CD4-positive, CD25-positive, alpha-beta regulatory T cell (primary cell): ENCODE measurements around the gene PREX1. TPM values are rescaled to one million over a fixed set of nuclear protein-coding genes. Genes with fewer than 3 reads are reported as not detected.
"Not testable (repeated sequence)": the region's sequence is repeated elsewhere in the genome, so short reads cannot be mapped to it uniquely, and the experiment has no call there.

ENCODE experiments used
- ATAC-seq, 2 donors: fragments of 150-1000 bp; cut with Tn5 transposase; one replicate each; pipeline ENCODE4 v1.10.0; 2021; ENCODE audit warnings: low read depth in 2 of 2, moderate number of reproducible peaks in 2 of 2, moderate library complexity in 1 of 2
- DNase-seq, 3 donors: peaks; one replicate each; pipeline versions ENCODE4 v3.0.0 to v3.0.0-alpha.2; 2012 to 2022; ENCODE audit warnings: mixed read lengths in 1 of 3
- H3K27ac ChIP-seq: one replicate; pipeline ENCODE4 v1.7.0; 2013; ENCODE audit warnings: mild to moderate bottlenecking, low read length; ENCODE audit not compliant: insufficient read depth, poor library complexity, severe bottlenecking
- H3K27me3 ChIP-seq: one replicate; pipeline ENCODE4 v1.7.0; 2013; ENCODE audit warnings: low read length; ENCODE audit not compliant: control insufficient read depth, insufficient read depth
- H3K36me3 ChIP-seq: one replicate; pipeline ENCODE4 v1.7.0; 2013; ENCODE audit warnings: mild to moderate bottlenecking, low read length, moderate library complexity; ENCODE audit not compliant: control insufficient read depth, insufficient read depth
- H3K4me1 ChIP-seq: 2 replicates; pipeline ENCODE4 v1.7.0; 2013; ENCODE audit warnings: mild to moderate bottlenecking, low read length; ENCODE audit not compliant: insufficient read depth, control insufficient read depth, poor library complexity, severe bottlenecking
- H3K4me3 ChIP-seq: one replicate; pipeline ENCODE4 v1.7.0; 2013; ENCODE audit warnings: low read depth, mild to moderate bottlenecking, low read length, moderate library complexity
- H3K9me3 ChIP-seq, 2 experiments: 1 replicate in 1 of 2; 2 replicates in 1 of 2; pipeline ENCODE4 v1.7.0; 2013; ENCODE audit warnings: low read length in 2 of 2, mild to moderate bottlenecking in 1 of 2, moderate library complexity in 1 of 2; ENCODE audit not compliant: control insufficient read depth in 2 of 2
- H3K27ac Mint-ChIP-seq, 3 donors: one replicate each; pipeline ENCODE4 v1.8.0; 2020 to 2022; ENCODE audit warnings: mild to moderate bottlenecking in 3 of 3, mixed read lengths in 3 of 3, moderate library complexity in 2 of 3
- H3K27me3 Mint-ChIP-seq: one replicate; pipeline ENCODE4 v1.8.0; 2022; ENCODE audit warnings: mild to moderate bottlenecking, mixed read lengths
- H3K36me3 Mint-ChIP-seq: one replicate; pipeline ENCODE4 v1.8.0; 2020; ENCODE audit warnings: mixed read lengths
- H3K4me1 Mint-ChIP-seq, 4 donors: one replicate each; pipeline ENCODE4 v1.8.0; 2020 to 2022; ENCODE audit warnings: mixed read lengths in 4 of 4, mild to moderate bottlenecking in 1 of 4
- H3K4me3 Mint-ChIP-seq, 4 donors: one replicate each; pipeline ENCODE4 v1.8.0; 2020 to 2022; ENCODE audit warnings: mild to moderate bottlenecking in 4 of 4, mixed read lengths in 4 of 4, moderate library complexity in 3 of 4
- H3K9me3 Mint-ChIP-seq, 7 donors: one replicate each; pipeline ENCODE4 v1.8.0; 2020 to 2022; ENCODE audit warnings: mixed read lengths in 7 of 7, mild to moderate bottlenecking in 3 of 7, moderate library complexity in 2 of 7
- polyA plus RNA-seq, 4 donors: library from polyadenylated mRNA; unstranded; fragments of 300-500 nt; fragmentation: Illumina TruSeq; gene quantifications; one replicate each; pipeline ENCODE4 v1.2.3, GENCODE V29; 2021
- total RNA-seq: library from RNA; stranded (reverse); gene quantifications from one replicate; pipeline ENCODE4 v1.2.3, GENCODE V29; 2022

The PREX1 gene
- total and polyA plus RNA-seq, 5 donors from 2014 or later, result 40.8 to 264 (median 57.0) TPM

DNA sequence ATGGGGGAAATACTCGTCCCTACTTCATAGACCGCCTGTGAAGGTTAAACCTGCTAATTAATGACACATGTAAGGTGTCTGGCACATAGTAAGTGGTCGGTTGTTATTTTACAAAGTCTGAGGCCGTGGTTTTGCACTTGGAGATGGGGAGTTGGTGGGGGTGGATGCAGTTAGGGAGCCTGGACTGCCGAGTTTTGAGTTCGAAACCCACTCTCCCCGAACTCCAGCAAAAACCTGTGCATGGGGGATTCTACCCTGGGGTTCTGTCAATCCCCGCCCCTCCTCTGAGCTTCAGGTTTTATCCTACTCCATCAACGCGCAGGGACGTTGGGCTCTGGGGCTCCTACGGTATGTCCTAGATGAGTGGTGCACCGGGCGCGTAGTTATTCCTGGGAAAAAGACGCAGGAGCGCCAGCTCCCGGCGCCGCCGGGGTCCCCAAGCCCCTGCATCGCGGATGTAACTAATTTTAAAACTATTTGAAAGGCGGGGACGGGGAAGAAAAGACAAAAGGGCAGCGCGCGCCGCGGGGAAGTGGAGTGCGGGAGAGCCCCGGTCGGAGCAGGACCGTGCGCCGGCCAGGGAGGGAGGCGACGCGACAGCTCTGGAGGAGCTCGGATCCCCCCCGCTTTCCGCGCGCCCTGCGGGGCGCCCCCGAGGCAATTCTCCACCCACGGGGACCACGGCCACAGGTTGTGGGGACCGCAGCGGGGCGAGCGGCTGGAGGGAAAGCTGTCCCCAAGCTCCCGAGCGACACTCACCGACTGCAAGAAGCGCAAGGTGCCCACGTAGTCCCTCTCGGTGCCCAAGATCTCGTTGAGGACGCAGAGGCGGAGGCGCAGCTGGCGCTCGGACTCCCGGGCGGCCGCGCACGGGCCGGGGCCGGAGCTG lies 672 bp downstream of the PREX1 start:
- Histone ChIP-seq H3K27ac (peak overlapping the region; percentile 82), H3K9me3 (no peaks in the 10 kb centered on the region), H3K36me3 (no peaks in the 10 kb centered on the region), H3K4me3 (peak overlapping the region; percentile 90), H3K4me1 (peaks cover 46% of the 10 kb centered on the region), H3K27me3 (no peaks in the 10 kb centered on the region)
- Mint-ChIP-seq H3K4me3 (peak overlapping the region in 2 of 4 donors; percentile 97 to 99), H3K27me3 (no peaks in the 10 kb centered on the region), H3K27ac (peak overlapping the region in 2 of 3 donors; percentile 91 to 93), H3K9me3 (no peaks in the 10 kb centered on the region), H3K4me1 (peaks cover 10 to 34% (median 21%) of the 10 kb centered on the region in 4 donors), H3K36me3 (no peaks in the 10 kb centered on the region)
- ATAC-seq, result peak; percentile 6 to 7
- peak; percentile 16 to 44 (median 40) for DNase-seq

DNA sequence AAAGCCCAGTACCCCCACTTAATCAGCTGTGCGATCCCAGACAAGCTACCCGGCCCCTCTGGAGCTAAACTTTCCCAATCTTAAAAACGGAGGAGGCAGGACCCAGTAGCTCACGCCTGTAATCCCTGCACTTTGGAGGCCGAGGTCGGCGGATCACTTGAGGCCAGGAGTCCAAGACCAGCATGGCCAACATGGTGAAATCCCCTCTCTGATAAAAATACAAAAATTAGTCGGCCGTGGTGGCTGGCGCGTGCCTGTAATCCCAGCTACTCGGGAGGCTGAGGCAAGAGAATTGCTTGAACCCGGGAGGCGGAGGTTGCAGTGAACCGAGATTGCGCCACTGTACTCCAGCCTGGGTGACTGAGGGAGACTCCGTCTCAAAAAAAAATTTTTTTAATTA lies 1.3 kb downstream of the PREX1 start:
- Histone ChIP-seq H3K4me3 (peak overlapping the region; percentile 90), H3K27ac (peak overlapping the region; percentile 82), H3K4me1 (peaks cover 52% of the 10 kb centered on the region)
- H3K36me3 ChIP-seq, H3K27me3 ChIP-seq, H3K9me3 ChIP-seq, ATAC-seq, H3K36me3 Mint-ChIP-seq, H3K27me3 Mint-ChIP-seq, H3K9me3 Mint-ChIP-seq, DNase-seq: not testable (repeated sequence)
- peak overlapping the region in 2 of 4 donors; percentile 97 to 99 for H3K4me3 Mint-ChIP-seq
- peaks cover 13 to 39% (median 25%) of the 10 kb centered on the region in 4 donors for H3K4me1 Mint-ChIP-seq
- peak overlapping the region in 2 of 3 donors; percentile 91 to 93 for H3K27ac Mint-ChIP-seq

- no peaks in the 10 kb centered on the region for H3K9me3 ChIP-seq
- Mint-ChIP-seq H3K4me3 (peak overlapping the region in 2 of 4 donors; percentile 97 to 99), H3K9me3 (no peaks in the 10 kb centered on the region), H3K4me1 (peaks cover 13 to 39% (median 27%) of the 10 kb centered on the region in 4 donors), H3K27me3 (no peaks in the 10 kb centered on the region), H3K36me3 (peaks cover 6% of the 10 kb centered on the region), H3K27ac (peak overlapping the region in 2 of 3 donors; percentile 91 to 93)
- no peaks in the 10 kb centered on the region for H3K36me3 ChIP-seq
- peak overlapping the region; percentile 90 for H3K4me3 ChIP-seq
- H3K4me1 ChIP-seq, result peaks cover 57% of the 10 kb centered on the region
- H3K27ac ChIP-seq, result peak overlapping the region; percentile 82
- DNase-seq (no peak), ATAC-seq (no peak)
- no peaks in the 10 kb centered on the region for H3K27me3 ChIP-seq
Measured at GRCh38 chr20:48826069-48826468, 1.7 kb downstream of the PREX1 start.

- H3K9me3 Mint-ChIP-seq, result no peaks in the 10 kb centered on the region
- Histone ChIP-seq H3K4me3 (peak overlapping the region; percentile 90), H3K9me3 (no peaks in the 10 kb centered on the region), H3K4me1 (peaks cover 62% of the 10 kb centered on the region), H3K27ac (peak overlapping the region; percentile 82), H3K27me3 (no peaks in the 10 kb centered on the region), H3K36me3 (no peaks in the 10 kb centered on the region)
- H3K4me1 Mint-ChIP-seq, result peaks cover 13 to 41% (median 27%) of the 10 kb centered on the region in 4 donors
- peak overlapping the region in 2 of 4 donors; percentile 97 to 99 for H3K4me3 Mint-ChIP-seq
- peaks cover 6% of the 10 kb centered on the region for H3K36me3 Mint-ChIP-seq
- peak overlapping the region in 2 of 3 donors; percentile 91 to 93 for H3K27ac Mint-ChIP-seq
- H3K27me3 Mint-ChIP-seq, result no peaks in the 10 kb centered on the region
- DNase-seq, result no peak
- no peak for ATAC-seq
Measured at GRCh38 chr20:48825566-48825920, 2.3 kb downstream of the PREX1 start.

- Histone ChIP-seq H3K27me3 (no peaks in the 10 kb centered on the region), H3K9me3 (no peaks in the 10 kb centered on the region), H3K27ac (peak overlapping the region; percentile 82), H3K36me3 (no peaks in the 10 kb centered on the region), H3K4me1 (peaks cover 67% of the 10 kb centered on the region), H3K4me3 (peak overlapping the region; percentile 90)
- Mint-ChIP-seq H3K36me3 (peaks cover 11% of the 10 kb centered on the region), H3K27ac (peak overlapping the region in 2 of 3 donors; percentile 96 to 97), H3K9me3 (no peaks in the 10 kb centered on the region), H3K4me1 (peaks cover 13 to 46% (median 30%) of the 10 kb centered on the region in 4 donors), H3K27me3 (no peaks in the 10 kb centered on the region), H3K4me3 (peak overlapping the region in 2 of 4 donors; percentile 97 to 99)
- DNase-seq (no peak), ATAC-seq (no peak)
Measured at GRCh38 chr20:48824830-48825565, 2.8 kb downstream of the PREX1 start.

- H3K4me3 ChIP-seq, result peak overlapping the region; percentile 90
- no peaks in the 10 kb centered on the region for H3K27me3 Mint-ChIP-seq
Measured at GRCh38 chr20:48823960-48824498, 3.8 kb downstream of the PREX1 start.

GRCh38 chr20:48823476-48823875 lies 4.3 kb downstream of the PREX1 start:
- Histone ChIP-seq H3K27me3 (no peaks in the 10 kb centered on the region), H3K27ac (peak overlapping the region; percentile 82), H3K9me3 (no peaks in the 10 kb centered on the region), H3K4me1 (peaks cover 82% of the 10 kb centered on the region), H3K4me3 (peak overlapping the region; percentile 90), H3K36me3 (peaks cover 2% of the 10 kb centered on the region)
- Mint-ChIP-seq H3K4me1 (peaks cover 5 to 54% (median 36%) of the 10 kb centered on the region in 4 donors), H3K27me3 (no peaks in the 10 kb centered on the region), H3K9me3 (no peaks in the 10 kb centered on the region), H3K36me3 (peaks cover 22% of the 10 kb centered on the region), H3K4me3 (peak overlapping the region in 2 of 4 donors; percentile 97 to 99), H3K27ac (peak overlapping the region in 2 of 3 donors; percentile 97 to 99)
- DNase-seq (no peak), ATAC-seq (no peak)

More at GRCh38 chr20:48823960-48824498, 3.8 kb downstream of the PREX1 start:
- ATAC-seq (peak; percentile 60 to 62), DNase-seq (peak in 2 of 3 donors; percentile 26 to 78)
- Histone ChIP-seq H3K36me3 (peaks cover 2% of the 10 kb centered on the region), H3K4me1 (peaks cover 77% of the 10 kb centered on the region), H3K27me3 (no peaks in the 10 kb centered on the region), H3K9me3 (no peaks in the 10 kb centered on the region), H3K27ac (peak overlapping the region; percentile 82)
- peaks cover 17% of the 10 kb centered on the region for H3K36me3 Mint-ChIP-seq
- peaks cover 10 to 53% (median 34%) of the 10 kb centered on the region in 4 donors for H3K4me1 Mint-ChIP-seq
- H3K9me3 Mint-ChIP-seq, result no peaks in the 10 kb centered on the region
- H3K27ac Mint-ChIP-seq, result peak overlapping the region in 2 of 3 donors; percentile 97 to 99
- peak overlapping the region in 2 of 4 donors; percentile 97 to 99 for H3K4me3 Mint-ChIP-seq
